Stimulated activated naive CD8-positive, alpha-beta T cell treated with anti-CD3 and anti-CD28 coated beads, Interleukin-15, Interleukin-2, amounts not matched to agents 100 ng/mL and 50 ng/mL, for 24 hours (primary cell): ENCODE results near the gene SEC23IP.

ENCODE experiments used
- H3K27ac Mint-ChIP-seq: one replicate; pipeline ENCODE4 v1.8.0; 2021; ENCODE audit warnings: mild to moderate bottlenecking, mixed read lengths
- H3K27me3 Mint-ChIP-seq: one replicate; pipeline ENCODE4 v1.8.0; 2021; ENCODE audit warnings: mixed read lengths
- H3K36me3 Mint-ChIP-seq: one replicate; pipeline ENCODE4 v1.8.0; 2021; ENCODE audit warnings: low read depth, mixed read lengths
- H3K4me1 Mint-ChIP-seq: one replicate; pipeline ENCODE4 v1.8.0; 2021; ENCODE audit warnings: low read depth, mixed read lengths
- H3K4me3 Mint-ChIP-seq: one replicate; pipeline ENCODE4 v1.8.0; 2021; ENCODE audit warnings: mild to moderate bottlenecking, mixed read lengths
- H3K9me3 Mint-ChIP-seq: one replicate; pipeline ENCODE4 v1.8.0; 2021; ENCODE audit warnings: mixed read lengths

SEC23IP gene

DNA sequence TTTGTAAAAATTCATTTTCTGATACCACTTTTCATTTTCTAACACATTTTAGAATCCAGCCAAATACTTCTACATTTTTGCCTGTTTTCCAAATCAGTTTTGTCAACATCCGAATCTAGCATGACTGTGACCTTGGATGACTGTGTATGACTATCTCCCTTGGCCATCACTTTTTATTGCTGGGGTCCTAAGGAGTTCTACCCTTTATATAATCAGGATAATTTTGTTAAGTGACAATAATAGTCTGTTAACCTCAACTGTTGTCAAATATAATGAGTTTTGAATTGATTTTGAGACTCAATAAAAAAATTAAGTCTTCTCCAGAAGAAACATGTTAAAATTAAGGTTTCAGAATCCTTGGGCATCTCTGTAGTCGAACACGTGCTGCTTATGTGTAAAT is 53.3 kb downstream of the SEC23IP start:
- H3K36me3 Mint-ChIP-seq: peaks cover 30% of the 10 kb centered on the region
- H3K4me1 Mint-ChIP-seq: no peaks in the 10 kb centered on the region
- no peak overlapping the region for H3K27ac Mint-ChIP-seq
- no peaks in the 10 kb centered on the region for H3K27me3 Mint-ChIP-seq
- no peaks in the 10 kb centered on the region for H3K9me3 Mint-ChIP-seq
- no peak overlapping the region for H3K4me3 Mint-ChIP-seq

DNA sequence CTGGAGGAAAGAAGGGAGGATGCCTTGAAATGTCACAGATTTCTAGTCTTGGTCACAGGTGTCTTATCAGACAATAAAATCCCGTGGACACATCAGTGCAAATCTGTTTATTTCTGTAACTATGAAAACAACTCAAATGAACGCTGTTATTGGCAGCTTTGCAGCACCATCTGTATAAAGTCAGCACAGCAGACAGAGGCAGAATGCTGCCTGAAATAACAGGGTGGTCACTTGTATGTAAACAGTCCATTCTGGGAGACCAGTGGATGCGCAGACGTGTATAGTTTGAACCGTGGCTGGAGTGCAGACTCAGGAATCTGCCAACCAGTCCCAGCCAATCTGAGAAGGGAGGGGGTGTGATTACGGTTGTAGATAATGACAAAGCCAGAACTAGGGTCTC is 54.8 kb downstream of the SEC23IP start:
- Mint-ChIP-seq H3K4me3 (no peak overlapping the region), H3K4me1 (no peaks in the 10 kb centered on the region), H3K36me3 (peaks cover 18% of the 10 kb centered on the region), H3K9me3 (no peaks in the 10 kb centered on the region), H3K27me3 (no peaks in the 10 kb centered on the region), H3K27ac (no peak overlapping the region)

DNA sequence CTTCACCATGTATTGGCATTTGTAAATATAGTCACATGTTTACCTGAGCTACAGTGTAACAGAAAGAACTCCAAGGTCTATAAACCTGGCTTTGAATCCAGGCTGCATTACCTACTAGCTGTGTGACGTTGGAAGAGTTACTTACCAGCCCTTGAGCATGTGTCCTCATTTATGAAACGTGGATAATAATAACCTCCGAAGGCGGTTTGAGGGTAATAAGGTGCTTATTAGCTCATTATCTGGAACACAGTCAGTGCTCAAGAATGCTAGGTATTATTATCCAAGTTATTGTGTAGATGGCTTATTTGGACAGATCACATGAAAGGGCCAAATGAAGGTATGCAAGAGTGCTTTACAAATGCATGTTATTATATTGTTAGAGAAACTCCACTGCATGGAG is 64.9 kb downstream of the SEC23IP start:
- no peaks in the 10 kb centered on the region for H3K36me3 Mint-ChIP-seq
- H3K9me3 Mint-ChIP-seq: no peaks in the 10 kb centered on the region
- no peak overlapping the region for H3K4me3 Mint-ChIP-seq
- H3K27me3 Mint-ChIP-seq: peaks cover 2% of the 10 kb centered on the region
- H3K4me1 Mint-ChIP-seq: no peaks in the 10 kb centered on the region
- H3K27ac Mint-ChIP-seq: no peak overlapping the region

DNA sequence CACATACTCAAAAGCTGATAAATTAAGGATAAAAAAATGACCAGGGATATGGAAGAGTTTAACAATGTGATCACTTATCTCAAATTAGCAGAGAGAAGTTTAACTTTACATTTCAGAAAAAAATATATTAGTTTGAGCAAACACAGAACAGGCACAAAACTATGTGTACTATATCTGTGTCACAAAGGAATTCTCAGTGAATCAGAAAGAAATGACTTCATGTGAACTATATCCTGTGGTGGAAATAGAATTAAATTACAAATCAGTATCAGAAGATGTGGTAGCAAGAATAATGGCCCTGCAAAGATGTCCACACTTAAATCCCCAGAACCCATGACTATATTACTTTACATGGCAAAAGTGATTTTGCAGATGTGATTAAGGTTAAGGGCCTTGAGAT is 70.3 kb downstream of the SEC23IP start:
- Mint-ChIP-seq H3K9me3 (peaks cover 10% of the 10 kb centered on the region), H3K4me1 (no peaks in the 10 kb centered on the region), H3K27me3 (peaks cover 20% of the 10 kb centered on the region), H3K4me3 (no peak overlapping the region), H3K27ac (no peak overlapping the region), H3K36me3 (no peaks in the 10 kb centered on the region)

DNA sequence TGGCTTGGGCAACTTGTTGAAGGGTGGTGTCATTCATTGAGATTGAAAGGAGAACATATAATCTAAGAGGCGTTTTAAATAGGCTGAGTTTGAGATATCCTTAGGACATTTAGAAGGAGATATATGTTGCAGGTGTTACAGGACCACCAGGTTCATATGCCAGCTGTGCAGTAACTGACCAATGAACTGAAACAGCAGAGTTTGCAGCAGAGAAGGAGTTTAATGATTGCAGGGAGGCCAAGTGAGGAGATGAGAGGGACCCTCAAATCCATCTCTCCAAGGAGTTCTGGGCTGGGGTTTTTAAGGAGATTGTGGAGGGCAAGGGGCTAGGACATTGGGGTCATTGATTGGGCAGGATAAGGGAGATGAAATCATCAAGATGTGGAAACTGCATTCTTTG is 74.5 kb downstream of the SEC23IP start:
- Mint-ChIP-seq H3K4me3 (no peak overlapping the region), H3K27ac (no peak overlapping the region), H3K4me1 (no peaks in the 10 kb centered on the region), H3K27me3 (peaks cover 31% of the 10 kb centered on the region), H3K36me3 (no peaks in the 10 kb centered on the region), H3K9me3 (peaks cover 10% of the 10 kb centered on the region)

DNA sequence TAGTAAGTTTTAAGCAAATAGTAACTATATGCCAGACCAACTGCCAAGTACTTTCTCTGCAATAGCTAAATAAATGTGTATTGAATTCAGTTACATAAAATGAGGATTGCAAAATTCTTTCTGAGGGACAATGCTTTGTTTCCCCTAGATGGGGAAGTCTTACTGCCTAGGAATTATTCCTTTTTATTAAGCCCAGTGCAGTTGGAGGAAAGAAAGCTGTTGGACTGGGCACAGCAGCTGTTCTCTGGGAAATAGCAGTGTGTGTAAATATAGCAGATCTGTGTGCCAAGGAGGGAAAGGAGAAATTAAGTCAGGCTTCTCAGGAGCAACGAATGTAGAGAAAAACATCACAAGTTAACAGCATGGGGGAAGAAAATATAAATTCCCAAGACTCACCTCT is 77.1 kb downstream of the SEC23IP start:
- H3K4me3 Mint-ChIP-seq: no peak overlapping the region
- H3K36me3 Mint-ChIP-seq: no peaks in the 10 kb centered on the region
- peaks cover 10% of the 10 kb centered on the region for H3K9me3 Mint-ChIP-seq
- H3K27me3 Mint-ChIP-seq: peaks cover 21% of the 10 kb centered on the region
- H3K27ac Mint-ChIP-seq: no peak overlapping the region
- H3K4me1 Mint-ChIP-seq: no peaks in the 10 kb centered on the region

DNA sequence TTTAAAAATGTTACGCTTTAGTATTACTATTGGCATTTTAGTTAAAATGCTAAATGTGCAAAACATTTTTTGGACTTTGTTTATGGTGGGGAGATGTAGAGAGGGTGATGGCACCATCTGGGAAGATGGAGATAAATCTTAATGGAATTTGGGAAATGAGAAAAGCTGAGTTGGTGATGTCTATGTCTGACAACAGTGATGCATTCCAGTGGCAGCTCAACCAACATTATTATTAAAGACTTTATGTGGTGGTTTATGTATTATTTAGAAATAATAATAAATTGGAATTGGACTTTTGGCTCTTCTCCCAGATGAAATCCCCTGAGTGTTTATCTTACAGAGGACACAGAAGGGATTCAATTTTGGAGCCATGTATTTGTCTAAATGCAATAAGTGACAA is 77.6 kb downstream of the SEC23IP start:
- no peak overlapping the region for H3K4me3 Mint-ChIP-seq
- H3K27ac Mint-ChIP-seq: no peak overlapping the region
- peaks cover 18% of the 10 kb centered on the region for H3K27me3 Mint-ChIP-seq
- peaks cover 10% of the 10 kb centered on the region for H3K9me3 Mint-ChIP-seq
- no peaks in the 10 kb centered on the region for H3K36me3 Mint-ChIP-seq
- no peaks in the 10 kb centered on the region for H3K4me1 Mint-ChIP-seq

DNA sequence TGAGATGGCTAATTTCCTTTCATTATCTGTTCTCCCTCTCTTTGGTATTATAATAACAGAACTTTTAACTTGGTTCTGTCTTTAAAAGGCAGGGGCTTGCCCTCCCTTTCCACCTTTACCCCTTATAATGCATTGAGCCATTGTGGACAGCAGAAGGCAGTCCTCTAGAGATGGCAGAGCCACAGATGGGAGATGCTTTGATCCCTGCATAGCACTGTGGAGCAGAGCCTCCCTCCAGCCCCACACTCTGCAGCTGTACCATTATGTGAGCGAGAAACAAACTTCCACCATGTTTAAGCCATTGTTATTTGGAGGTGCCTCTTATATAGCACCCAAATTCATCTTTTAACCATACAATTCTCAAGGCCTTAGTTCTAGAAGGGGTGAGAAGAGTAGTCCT is 78.4 kb downstream of the SEC23IP start:
- Mint-ChIP-seq H3K4me3 (no peak overlapping the region), H3K27ac (no peak overlapping the region), H3K9me3 (peaks cover 10% of the 10 kb centered on the region), H3K4me1 (no peaks in the 10 kb centered on the region), H3K27me3 (peaks cover 18% of the 10 kb centered on the region), H3K36me3 (no peaks in the 10 kb centered on the region)

DNA sequence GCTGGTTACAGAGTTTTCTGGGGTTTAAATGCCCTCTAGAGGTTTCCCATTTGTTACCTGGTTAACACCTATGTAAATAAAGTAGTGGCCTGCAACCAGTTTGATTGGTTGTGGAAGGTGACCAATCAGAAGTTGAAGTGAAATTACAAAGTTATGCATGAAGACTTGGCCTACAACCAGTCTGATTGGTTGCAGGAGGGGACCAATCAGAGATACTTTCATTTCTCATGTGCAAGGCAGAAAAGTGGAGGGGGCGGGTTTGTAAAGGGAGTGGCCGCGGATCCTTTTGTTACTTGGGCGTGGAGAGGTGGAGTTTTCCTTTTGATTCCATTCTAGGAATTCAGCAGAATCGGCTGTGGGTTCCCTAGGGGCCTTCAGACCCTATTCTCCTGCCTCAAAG is 80.8 kb downstream of the SEC23IP start:
- H3K4me1 Mint-ChIP-seq: no peaks in the 10 kb centered on the region
- no peaks in the 10 kb centered on the region for H3K36me3 Mint-ChIP-seq
- H3K27me3 Mint-ChIP-seq: peaks cover 13% of the 10 kb centered on the region
- H3K4me3 Mint-ChIP-seq: no peak overlapping the region
- H3K9me3 Mint-ChIP-seq: no peaks in the 10 kb centered on the region
- no peak overlapping the region for H3K27ac Mint-ChIP-seq

DNA sequence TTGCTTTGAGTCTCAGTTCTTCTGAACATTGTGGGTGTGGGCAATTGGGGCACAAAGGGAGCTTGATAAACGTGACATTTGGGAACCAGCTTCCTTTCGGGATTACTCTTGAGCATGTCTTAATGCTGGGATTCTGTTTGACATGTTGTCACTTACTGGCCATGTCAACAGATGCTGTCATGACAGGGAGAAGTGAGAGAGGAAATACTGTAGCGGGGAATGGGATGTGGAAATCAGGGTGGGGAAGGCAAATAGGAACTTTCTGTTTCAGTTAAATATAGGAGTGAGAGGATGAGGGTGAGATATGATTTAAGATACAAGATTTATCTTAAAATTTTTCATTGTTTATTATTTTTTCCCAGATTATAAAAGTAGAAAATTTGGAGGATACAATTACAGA is 83.9 kb downstream of the SEC23IP start:
- Mint-ChIP-seq H3K27me3 (peaks cover 9% of the 10 kb centered on the region), H3K27ac (no peak overlapping the region), H3K4me3 (no peak overlapping the region), H3K9me3 (no peaks in the 10 kb centered on the region), H3K4me1 (no peaks in the 10 kb centered on the region), H3K36me3 (no peaks in the 10 kb centered on the region)

DNA sequence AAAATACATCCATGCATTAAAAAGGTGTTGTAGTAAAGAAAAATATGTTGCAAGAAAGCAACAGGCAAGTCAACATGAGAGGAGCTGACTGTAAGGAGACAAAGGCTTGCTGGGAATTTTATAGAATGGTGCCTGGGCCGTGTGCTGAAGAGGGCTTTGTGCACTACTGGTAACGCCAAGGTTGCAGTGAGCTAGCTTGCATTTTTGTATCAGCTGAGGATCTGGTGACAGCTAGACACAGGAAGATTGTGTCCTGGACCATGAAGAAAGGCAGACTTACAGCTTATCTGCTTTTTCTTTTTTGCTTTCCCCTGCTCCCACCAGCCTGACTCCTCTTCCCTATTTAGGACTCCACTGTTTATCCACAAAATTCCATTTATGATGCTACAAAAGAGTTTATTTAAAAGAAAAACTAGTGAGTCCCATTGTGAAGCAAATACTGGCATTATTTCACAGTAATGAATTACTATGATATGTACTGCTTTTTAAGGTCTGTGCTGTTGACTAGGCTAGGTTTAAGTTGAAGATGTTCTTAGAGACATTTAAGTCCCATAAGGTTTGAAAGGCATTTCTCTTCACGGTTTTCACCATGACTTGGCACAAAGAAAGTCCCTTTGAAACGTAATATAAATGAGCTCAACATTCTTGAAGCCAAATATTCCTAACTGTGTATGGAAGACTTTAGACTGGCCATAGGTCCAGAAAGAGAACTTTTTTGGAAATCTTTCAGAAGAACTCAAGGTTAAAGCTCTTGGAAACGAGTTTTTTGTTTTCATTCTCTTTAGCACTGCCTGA is 88.6 kb downstream of the SEC23IP start:
- Mint-ChIP-seq H3K9me3 (no peaks in the 10 kb centered on the region), H3K27me3 (peaks cover 12% of the 10 kb centered on the region), H3K36me3 (no peaks in the 10 kb centered on the region), H3K4me3 (no peak overlapping the region), H3K4me1 (no peaks in the 10 kb centered on the region), H3K27ac (no peak overlapping the region)

DNA sequence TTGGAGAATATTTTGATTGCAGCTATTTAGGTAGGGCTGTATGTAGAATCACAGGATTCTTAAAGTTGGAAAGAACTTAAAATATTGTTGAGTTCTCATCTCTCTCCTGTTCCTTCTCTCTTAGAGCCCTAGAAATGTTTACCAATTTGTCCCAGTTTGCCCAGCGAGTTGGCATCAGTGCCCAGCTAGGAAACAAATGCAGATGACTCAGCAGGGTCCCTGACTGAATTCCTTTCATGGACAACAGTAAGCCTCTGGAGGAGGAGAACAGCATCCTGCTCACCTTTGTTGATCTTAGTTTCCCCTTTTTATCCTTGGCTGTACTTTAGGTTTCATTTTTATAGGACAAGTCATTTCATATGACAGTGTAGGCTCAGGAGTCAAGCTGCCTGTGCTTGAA is 89.3 kb downstream of the SEC23IP start:
- Mint-ChIP-seq H3K36me3 (no peaks in the 10 kb centered on the region), H3K4me3 (no peak overlapping the region), H3K4me1 (no peaks in the 10 kb centered on the region)

DNA sequence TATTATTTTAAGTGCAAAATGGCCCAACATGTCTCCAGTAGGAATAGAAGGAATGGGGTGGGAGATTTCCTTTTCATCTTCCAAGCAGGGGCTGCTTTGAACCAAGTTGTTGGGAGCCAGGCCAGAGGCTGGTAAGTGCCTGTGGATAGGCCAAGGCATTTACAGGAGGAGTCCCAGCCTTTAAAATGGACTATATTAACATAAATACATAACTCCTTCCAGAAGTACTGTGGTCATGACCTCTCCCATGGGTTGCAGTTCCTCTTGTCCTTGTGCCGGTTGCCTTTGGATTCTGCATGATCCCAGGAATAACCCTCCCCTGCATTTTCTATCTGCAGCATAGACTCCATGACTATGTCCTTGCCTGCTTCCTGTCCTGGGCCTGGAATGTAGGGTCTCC is 95.8 kb downstream of the SEC23IP start:
- H3K27ac Mint-ChIP-seq: no peak overlapping the region
- no peaks in the 10 kb centered on the region for H3K9me3 Mint-ChIP-seq
- H3K4me1 Mint-ChIP-seq: no peaks in the 10 kb centered on the region
- H3K36me3 Mint-ChIP-seq: no peaks in the 10 kb centered on the region
- peaks cover 17% of the 10 kb centered on the region for H3K27me3 Mint-ChIP-seq
- no peak overlapping the region for H3K4me3 Mint-ChIP-seq

More for the DNA sequence above, 89.3 kb downstream of the SEC23IP start:
- H3K27ac Mint-ChIP-seq: no peak overlapping the region
- H3K27me3 Mint-ChIP-seq: peaks cover 12% of the 10 kb centered on the region
- no peaks in the 10 kb centered on the region for H3K9me3 Mint-ChIP-seq

DNA sequence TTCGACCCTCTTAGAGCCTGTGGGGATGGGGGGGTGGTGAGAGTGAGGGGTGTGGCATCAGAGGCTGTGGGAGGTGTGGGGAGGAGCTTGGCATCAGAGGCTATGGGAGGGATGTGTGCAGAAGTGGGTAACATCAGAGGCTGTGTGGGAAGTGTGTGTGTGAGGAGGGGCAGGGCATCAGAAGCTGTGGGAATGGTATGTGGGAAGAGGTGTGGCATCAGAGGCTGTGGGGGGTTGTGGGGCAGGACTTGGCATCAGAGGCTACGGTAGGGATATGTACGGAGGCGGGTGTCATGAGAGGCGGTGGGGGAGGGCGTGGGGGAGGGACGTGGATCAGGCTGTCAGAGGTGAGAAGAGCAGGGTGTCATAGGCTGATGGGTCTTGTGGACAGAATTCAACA is 97.4 kb downstream of the SEC23IP start:
- Mint-ChIP-seq H3K27ac (no peak overlapping the region), H3K27me3 (peaks cover 10% of the 10 kb centered on the region), H3K4me3 (no peak overlapping the region), H3K9me3 (no peaks in the 10 kb centered on the region), H3K36me3 (no peaks in the 10 kb centered on the region), H3K4me1 (no peaks in the 10 kb centered on the region)

DNA sequence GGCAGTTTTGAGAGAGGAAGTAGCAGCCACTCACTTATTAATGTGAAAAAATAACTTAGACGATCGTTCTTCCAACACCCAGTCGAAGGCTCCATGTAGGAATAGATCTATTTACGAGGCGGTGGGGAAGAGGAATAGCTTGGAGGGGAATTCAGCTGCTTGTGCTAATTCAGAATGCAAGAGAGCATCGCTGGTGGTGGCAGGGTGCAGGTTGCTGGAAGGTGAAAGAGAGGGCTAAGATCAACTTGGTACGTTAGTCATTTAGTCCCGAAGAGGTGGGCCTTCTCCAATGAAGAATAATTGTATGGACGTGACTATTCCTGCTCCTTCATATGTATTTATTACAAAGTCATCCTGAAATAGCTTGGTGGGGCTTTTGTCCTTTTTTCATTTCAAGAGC is 98.5 kb downstream of the SEC23IP start:
- H3K36me3 Mint-ChIP-seq: no peaks in the 10 kb centered on the region
- peaks cover 15% of the 10 kb centered on the region for H3K27me3 Mint-ChIP-seq
- no peak overlapping the region for H3K27ac Mint-ChIP-seq
- no peaks in the 10 kb centered on the region for H3K4me1 Mint-ChIP-seq
- peaks cover 7% of the 10 kb centered on the region for H3K9me3 Mint-ChIP-seq
- no peak overlapping the region for H3K4me3 Mint-ChIP-seq

DNA sequence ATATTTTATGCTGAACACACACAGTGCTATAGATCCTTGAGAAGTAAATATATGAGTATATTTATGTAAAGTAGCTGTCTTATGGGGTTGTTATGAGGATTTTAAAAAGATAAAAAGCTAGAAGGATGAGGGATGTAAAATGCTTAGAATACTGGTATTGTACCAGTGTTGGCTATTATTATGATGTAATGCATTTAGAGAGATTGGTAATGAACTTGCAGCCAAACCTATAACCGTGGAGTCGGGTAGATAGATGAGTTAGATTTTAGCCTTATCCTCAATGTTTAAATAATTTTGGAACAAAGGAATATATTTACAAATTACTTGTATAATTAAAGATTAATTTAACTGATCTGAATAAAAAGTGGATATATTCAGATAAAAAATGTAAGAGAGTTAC is 99.3 kb downstream of the SEC23IP start:
- Mint-ChIP-seq H3K4me1 (no peaks in the 10 kb centered on the region), H3K4me3 (no peak overlapping the region), H3K9me3 (peaks cover 12% of the 10 kb centered on the region), H3K36me3 (no peaks in the 10 kb centered on the region), H3K27me3 (peaks cover 15% of the 10 kb centered on the region), H3K27ac (no peak overlapping the region)
